ENCODE data around the gene LAMA2.

LAMA2 gene

GRCh38 chr6:128882991-128883611 lies at the start of gene LAMA2:
TSS of gene LAMA2 (plus strand) at chr6:128883138. CDS start at chr6:128883246, 108 bp downstream.
- DNase-seq: no peak
- TF ChIP-seq GATA1 (IDR thresholded peaks at IDR 0.05; ENCODE audit: low read depth, low read length) (no peak), POLR2A (IDR thresholded peaks at IDR 0.05; ENCODE audit: low read length) (no peak)

GRCh38 chr6:128836761-128837160 lies 46.2 kb upstream of the LAMA2 start:
- no peak for DNase-seq
- no peak for TF ChIP-seq GATA1 (IDR thresholded peaks at IDR 0.05; ENCODE audit: low read depth, low read length)
- TF ChIP-seq POLR2A (IDR thresholded peaks at IDR 0.05; ENCODE audit: low read length): no peak

- no peak for TF ChIP-seq GATA1 (IDR thresholded peaks at IDR 0.05; ENCODE audit: low read depth, low read length)
- TF ChIP-seq POLR2A (IDR thresholded peaks at IDR 0.05; ENCODE audit: low read length): no peak
- DNase-seq: no peak
These were observed 41.4 kb upstream of the LAMA2 start for GRCh38 chr6:128841518-128841917.

- TF ChIP-seq POLR2A (IDR thresholded peaks at IDR 0.05; ENCODE audit: low read length) (no peak), GATA1 (IDR thresholded peaks at IDR 0.05; ENCODE audit: low read depth, low read length) (no peak)
- DNase-seq: no peak
These were observed 38.3 kb upstream of the LAMA2 start for GRCh38 chr6:128844598-128844997.

- DNase-seq: no peak
- TF ChIP-seq GATA1 (IDR thresholded peaks at IDR 0.05; ENCODE audit: low read depth, low read length) (no peak), POLR2A (IDR thresholded peaks at IDR 0.05; ENCODE audit: low read length) (no peak)
These were observed 35.3 kb upstream of the LAMA2 start for GRCh38 chr6:128847431-128848210.

- TF ChIP-seq POLR2A (IDR thresholded peaks at IDR 0.05; ENCODE audit: low read length) (no peak), GATA1 (IDR thresholded peaks at IDR 0.05; ENCODE audit: low read depth, low read length) (no peak)
- no peak for DNase-seq
These were observed 34.6 kb upstream of the LAMA2 start for GRCh38 chr6:128848212-128848935.

- TF ChIP-seq POLR2A (IDR thresholded peaks at IDR 0.05; ENCODE audit: low read length) (no peak), GATA1 (IDR thresholded peaks at IDR 0.05; ENCODE audit: low read depth, low read length) (no peak)
- DNase-seq: no peak
These were observed 27.3 kb upstream of the LAMA2 start for GRCh38 chr6:128855581-128856085.

- TF ChIP-seq GATA1 (IDR thresholded peaks at IDR 0.05; ENCODE audit: low read depth, low read length) (no peak), POLR2A (IDR thresholded peaks at IDR 0.05; ENCODE audit: low read length) (no peak)
- no peak for DNase-seq
These were observed 25.1 kb upstream of the LAMA2 start for GRCh38 chr6:128857806-128858205.

- no peak for DNase-seq
- TF ChIP-seq GATA1 (IDR thresholded peaks at IDR 0.05; ENCODE audit: low read depth, low read length) (no peak), POLR2A (IDR thresholded peaks at IDR 0.05; ENCODE audit: low read length) (no peak)
These were observed 22.2 kb upstream of the LAMA2 start for GRCh38 chr6:128860782-128861181.

- TF ChIP-seq POLR2A (IDR thresholded peaks at IDR 0.05; ENCODE audit: low read length): no peak
- TF ChIP-seq GATA1 (IDR thresholded peaks at IDR 0.05; ENCODE audit: low read depth, low read length): no peak
- DNase-seq: no peak
These were observed 19.0 kb upstream of the LAMA2 start for GRCh38 chr6:128863983-128864382.

GRCh38 chr6:128870746-128871145 lies 12.2 kb upstream of the LAMA2 start:
- TF ChIP-seq GATA1 (IDR thresholded peaks at IDR 0.05; ENCODE audit: low read depth, low read length): no peak
- TF ChIP-seq POLR2A (IDR thresholded peaks at IDR 0.05; ENCODE audit: low read length): no peak
- no peak for DNase-seq

- DNase-seq: no peak
- no peak for TF ChIP-seq GATA1 (IDR thresholded peaks at IDR 0.05; ENCODE audit: low read depth, low read length)
- no peak for TF ChIP-seq POLR2A (IDR thresholded peaks at IDR 0.05; ENCODE audit: low read length)
These were observed 8.1 kb upstream of the LAMA2 start for GRCh38 chr6:128874863-128875262.

- DNase-seq: no peak
- TF ChIP-seq GATA1 (IDR thresholded peaks at IDR 0.05; ENCODE audit: low read depth, low read length) (no peak), POLR2A (IDR thresholded peaks at IDR 0.05; ENCODE audit: low read length) (no peak)
These were observed 378 bp upstream of the LAMA2 start for GRCh38 chr6:128882560-128882959.

GRCh38 chr6:128883906-128884305 lies 968 bp downstream of the LAMA2 start:
- TF ChIP-seq GATA1 (IDR thresholded peaks at IDR 0.05; ENCODE audit: low read depth, low read length) (no peak), POLR2A (IDR thresholded peaks at IDR 0.05; ENCODE audit: low read length) (no peak)
- DNase-seq: no peak

Measured in erythroblast (primary cell).